Brain microvascular endothelial cell (primary cell): ENCODE results near the gene PAX4.

Source experiments
- DNase-seq: peaks from one replicate; pipeline ENCODE4 v3.0.0-alpha.2; 2020
- H3K27ac ChIP-seq: fragments of 250-450 bp; sonication (Bioruptor Pico); 2 replicates; pipeline ENCODE4 v1.5.1; 2020; ENCODE audit warnings: mild to moderate bottlenecking, moderate library complexity
- H3K27me3 ChIP-seq: fragments of 250-450 bp; sonication (Bioruptor Pico); replicated peaks from 2 replicates; pipeline ENCODE4 v1.5.1; 2020; ENCODE audit warnings: mild to moderate bottlenecking
- H3K36me3 ChIP-seq: fragments of 250-450 bp; sonication (Bioruptor Pico); replicated peaks from 2 replicates; pipeline ENCODE4 v1.5.1; 2020; ENCODE audit warnings: mild to moderate bottlenecking
- H3K4me3 ChIP-seq: 2 replicates; pipeline ENCODE4 v1.5.1; 2011; ENCODE audit warnings: low read depth, mild to moderate bottlenecking, control low read depth, low read length, moderate library complexity
- CTCF ChIP-seq: IDR thresholded peaks from 2 replicates; pipeline ENCODE4 v1.5.1; 2011; ENCODE audit warnings: low read depth, mild to moderate bottlenecking, moderate library complexity, low read length, control low read depth, inconsistent platforms; ENCODE audit errors: missing control alignments
- in situ Hi-C: cut with HindIII; loops from 2 replicates; pipeline ENCODE4 v1.10.0; 2017; ENCODE audit warnings: low sequenced_read_pairs, low pct_ligation_motif_present

The PAX4 gene

GRCh38 chr7:127582361-127582760 lies 35.6 kb downstream of the PAX4 start:
- Histone ChIP-seq H3K4me3 (no peak overlapping the region), H3K36me3 (peaks cover 19% of the 10 kb centered on the region), H3K27me3 (no peaks in the 10 kb centered on the region)

GRCh38 chr7:127581716-127582115 lies 36.2 kb downstream of the PAX4 start:
- Histone ChIP-seq H3K27ac (no peak overlapping the region), H3K36me3 (peaks cover 19% of the 10 kb centered on the region), H3K27me3 (no peaks in the 10 kb centered on the region), H3K4me3 (no peak overlapping the region)
- in situ Hi-C loops: no loop called here
- TF ChIP-seq CTCF: no peak
- no peak for DNase-seq

More at GRCh38 chr7:127582361-127582760, 35.6 kb downstream of the PAX4 start:
- no peak for TF ChIP-seq CTCF
- peak; percentile 57 for DNase-seq
- no peak overlapping the region for H3K27ac ChIP-seq
- in situ Hi-C loops: no loop called here

- H3K27ac ChIP-seq: no peak overlapping the region
- TF ChIP-seq CTCF: no peak
- DNase-seq: no peak
- H3K36me3 ChIP-seq: peaks cover 19% of the 10 kb centered on the region
- H3K4me3 ChIP-seq: no peak overlapping the region
- in situ Hi-C loops: no loop called here
- H3K27me3 ChIP-seq: no peaks in the 10 kb centered on the region
These were observed 37.3 kb downstream of the PAX4 start for GRCh38 chr7:127580612-127581011.

GRCh38 chr7:127578711-127579275 lies 39.1 kb downstream of the PAX4 start:
- Histone ChIP-seq H3K36me3 (peaks cover 19% of the 10 kb centered on the region), H3K27ac (no peak overlapping the region), H3K4me3 (no peak overlapping the region), H3K27me3 (no peaks in the 10 kb centered on the region)
- in situ Hi-C loops: no loop called here
- TF ChIP-seq CTCF: no peak
- no peak for DNase-seq

- H3K27ac ChIP-seq: no peak overlapping the region
- H3K27me3 ChIP-seq: no peaks in the 10 kb centered on the region
- peak; percentile 20 for DNase-seq
- TF ChIP-seq CTCF: peak; percentile 46
- in situ Hi-C loops: no loop called here
- peaks cover 19% of the 10 kb centered on the region for H3K36me3 ChIP-seq
- H3K4me3 ChIP-seq: no peak overlapping the region
These were observed 39.8 kb downstream of the PAX4 start for GRCh38 chr7:127578036-127578684.
